Measurements from ENCODE around the gene AKAP17A.

- TF ChIP-seq POLR2A (IDR thresholded peaks at IDR 0.05) (no peak), CTCF (IDR thresholded peaks at IDR 0.05) (no peak)
Observed at GRCh38 chrX:1610736-1611135, 19.3 kb downstream of the AKAP17A start.
